Epithelial cell of prostate (primary cell): ENCODE results near the gene POMGNT1.

Experiments
- DNase-seq: peaks from one replicate; pipeline ENCODE4 v3.0.0-alpha.2; 2011; ENCODE audit warnings: low read depth, low spot score
- H3K27ac ChIP-seq: fragments of 450-650 bp; 2 replicates; pipeline ENCODE4 v1.5.1; 2017; ENCODE audit warnings: mild to moderate bottlenecking

The POMGNT1 gene

GRCh38 chr1:46184920-46185658 lies 13.1 kb downstream of the POMGNT1 start:
- peak overlapping the region; percentile 96 for H3K27ac ChIP-seq
- DNase-seq, result no peak

- peak overlapping the region; percentile 96 for H3K27ac ChIP-seq
- no peak for DNase-seq
These were observed 14.2 kb downstream of the POMGNT1 start for GRCh38 chr1:46183926-46184557.

DNA sequence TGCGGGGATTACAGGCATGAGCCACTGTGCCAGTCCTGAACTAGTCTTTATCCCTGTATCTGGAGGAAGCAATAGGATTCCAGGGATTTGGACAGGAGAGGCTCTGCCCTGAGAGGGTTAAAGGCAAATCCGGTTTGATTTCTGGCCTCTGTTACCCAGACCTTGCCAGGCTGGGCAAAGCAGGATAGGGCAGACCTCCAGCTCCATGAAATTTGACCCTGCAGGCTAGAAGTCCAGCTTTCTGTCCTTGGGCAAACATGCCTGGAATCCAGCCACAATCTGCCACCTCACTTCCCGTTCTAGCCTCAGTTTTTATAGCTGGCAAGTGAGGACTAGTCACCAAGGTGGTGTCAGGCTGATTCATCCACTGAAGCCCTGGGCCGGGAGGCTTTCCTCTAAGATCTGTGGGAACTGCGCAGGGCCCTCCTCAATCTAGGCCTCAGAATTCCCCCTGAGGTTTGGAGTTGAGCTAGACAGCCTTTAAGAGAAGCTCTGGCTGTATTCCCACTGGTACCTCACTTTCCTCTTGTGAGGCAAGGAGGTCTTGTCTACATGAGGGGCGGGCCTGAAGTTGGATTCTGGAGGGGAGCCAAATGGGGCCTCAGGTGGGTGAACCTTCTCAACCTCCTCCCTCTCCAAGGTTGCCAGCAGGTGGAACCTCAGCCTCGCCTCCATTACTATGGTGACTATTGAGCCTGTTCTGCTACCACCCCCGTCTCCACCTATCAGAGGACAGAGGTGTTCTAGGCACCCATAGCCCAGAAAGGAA lies 15.0 kb downstream of the POMGNT1 start:
- peak; percentile 97 for DNase-seq
- peak overlapping the region; percentile 96 for H3K27ac ChIP-seq

- DNase-seq, result peak; percentile 55
- H3K27ac ChIP-seq, result peak overlapping the region; percentile 96
These were observed 16.6 kb downstream of the POMGNT1 start for GRCh38 chr1:46181343-46182260.

- peak; percentile 64 for DNase-seq
- H3K27ac ChIP-seq, result peak overlapping the region; percentile 96
These were observed 18.1 kb downstream of the POMGNT1 start for GRCh38 chr1:46180082-46180616.

DNA sequence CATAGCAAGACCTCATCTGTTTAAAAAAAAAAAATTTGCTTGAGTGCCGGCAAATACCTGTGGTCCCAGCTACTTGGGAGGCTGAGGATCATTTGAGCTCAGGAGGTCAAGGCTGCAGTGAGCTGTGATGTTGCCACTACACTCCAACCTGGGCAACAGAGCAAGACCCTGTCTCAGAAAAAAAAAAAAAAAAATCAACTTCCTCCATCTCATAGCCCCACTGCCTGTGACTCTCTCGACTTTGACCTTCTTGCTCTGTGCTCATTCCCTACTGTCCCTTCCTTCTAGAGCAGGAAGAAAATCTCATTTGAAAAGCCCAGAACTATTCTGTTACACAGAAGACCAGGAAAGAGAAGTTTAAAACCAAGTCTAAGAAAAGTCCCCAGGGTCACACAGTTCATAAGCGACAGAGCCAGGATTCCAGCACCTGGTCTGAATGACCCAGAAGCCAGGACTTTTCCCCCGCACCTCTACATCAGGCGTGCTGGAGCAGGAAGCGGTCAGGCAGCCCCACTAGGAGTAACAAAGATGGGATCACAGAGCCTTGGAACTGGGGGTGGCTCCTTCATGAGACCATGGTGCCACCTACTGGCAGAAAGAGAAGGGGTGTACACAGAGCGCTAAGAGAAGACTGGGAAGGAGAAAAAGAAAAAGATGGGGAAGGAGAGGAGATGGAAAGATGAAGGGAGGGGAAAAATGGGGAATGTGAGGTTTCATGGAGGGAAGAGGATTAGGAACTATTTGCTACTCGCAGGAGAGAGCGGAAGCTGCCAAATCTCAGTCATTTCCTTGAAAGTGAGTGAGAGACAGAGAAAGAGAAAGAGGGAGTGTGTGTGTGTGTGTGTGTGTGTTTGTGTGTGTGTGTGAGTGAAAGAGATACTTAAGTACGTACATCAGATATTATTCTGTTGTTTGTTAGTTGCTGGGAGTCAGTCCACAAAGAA lies 18.8 kb downstream of the POMGNT1 start:
- DNase-seq, result peak; percentile 52
- H3K27ac ChIP-seq, result peak overlapping the region; percentile 96

DNA sequence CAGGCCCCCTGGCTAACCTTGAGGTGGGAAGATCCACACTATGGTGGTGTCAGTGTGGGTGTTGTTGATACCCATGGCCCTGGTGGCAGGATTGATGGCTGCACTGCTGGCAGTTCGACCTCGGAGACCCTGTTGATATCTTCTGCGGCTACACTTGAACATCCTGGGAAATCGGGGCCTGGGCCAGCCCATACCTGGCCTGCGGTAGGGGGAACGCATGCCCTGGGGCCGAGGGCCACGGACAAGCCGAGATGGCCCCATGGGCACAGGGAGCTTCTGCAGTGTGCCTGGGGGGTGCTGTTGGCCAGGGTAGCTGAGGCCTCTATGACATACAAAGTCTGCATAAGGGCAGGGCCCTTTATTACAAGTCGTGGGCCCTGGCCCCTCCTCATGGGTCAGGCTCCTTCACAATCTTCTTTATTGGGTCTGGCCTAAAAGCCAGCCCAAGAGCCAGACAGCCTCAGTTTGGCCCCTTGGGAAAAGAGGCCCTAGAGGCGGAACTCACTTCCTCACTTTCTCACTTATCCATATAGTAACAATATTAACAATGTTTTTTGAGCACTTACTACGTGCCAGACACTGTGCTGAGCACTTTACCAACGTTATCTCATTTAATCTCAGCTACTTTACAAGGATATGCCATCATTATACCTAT lies 21.9 kb downstream of the POMGNT1 start, which contains the start of gene P3R3URF:
P3R3URF (minus strand) TSS at position 278 of the 655 bp plus-strand sequence; CDS start at position 261, 17 bp downstream.
- H3K27ac ChIP-seq, result no peak within 1 kb of the TSS
- no peak for DNase-seq

DNA sequence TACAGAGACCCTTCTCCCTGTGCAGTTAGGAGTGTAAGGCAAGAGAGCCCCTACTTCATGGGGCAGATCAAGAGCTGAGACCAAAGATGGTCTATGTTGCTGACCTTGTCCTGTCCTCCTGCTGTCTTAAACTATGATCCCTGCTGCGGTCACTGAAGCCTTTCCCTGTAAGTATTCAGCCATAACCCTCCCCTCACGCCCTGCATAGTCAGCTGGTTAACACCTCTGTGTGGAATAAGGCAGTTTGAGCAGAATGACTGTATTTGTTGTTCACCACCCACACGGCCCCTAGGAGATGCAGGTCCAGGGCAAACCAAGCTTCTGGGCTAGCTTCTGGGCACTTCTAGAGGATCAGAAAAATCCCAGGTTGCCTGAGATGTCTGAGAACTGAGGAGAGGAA lies 23.0 kb downstream of the POMGNT1 start:
- no peak overlapping the region for H3K27ac ChIP-seq
- no peak for DNase-seq

DNA sequence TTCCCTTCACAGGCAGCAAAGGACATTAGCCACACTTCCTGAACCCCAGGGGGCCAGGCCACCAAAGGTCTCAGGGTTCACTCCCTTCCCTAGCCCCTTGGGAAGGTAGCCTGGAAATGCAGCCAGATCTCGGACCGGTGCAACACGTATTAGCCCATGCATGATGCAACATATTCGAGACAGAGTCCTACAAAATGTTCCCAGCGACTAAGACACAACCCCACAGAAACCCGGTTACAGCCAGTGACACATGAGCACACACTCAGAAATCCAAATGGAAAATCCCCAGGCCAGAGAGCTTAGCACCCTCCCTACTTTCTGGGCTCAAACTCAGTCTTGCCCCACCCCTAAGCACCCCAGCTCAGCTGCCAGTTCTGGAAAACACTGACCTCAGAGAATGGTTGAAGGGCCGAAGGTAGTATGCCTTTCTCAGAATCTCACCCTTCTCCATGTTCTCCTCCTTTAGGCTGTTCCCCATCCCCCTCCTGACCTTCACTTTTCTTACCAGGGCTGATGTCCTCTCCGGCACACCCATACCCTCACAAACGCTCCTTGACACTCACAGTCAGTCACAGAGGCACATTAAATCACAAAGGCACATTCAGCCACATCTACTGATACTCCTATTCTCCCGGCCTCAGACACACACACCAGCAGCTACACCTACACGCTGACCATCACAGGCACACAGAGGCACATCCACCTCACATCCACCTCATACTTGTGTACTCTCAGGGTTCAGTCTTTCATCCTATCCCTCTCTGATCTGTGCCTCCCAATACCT lies 23.6 kb downstream of the POMGNT1 start, which contains the start of gene TSPAN1:
TSPAN1 (plus strand) TSS at position 640 of the 784 bp plus-strand sequence. CDS start 6,021 bp downstream, outside the sequence.
- H3K27ac ChIP-seq, result peak within 1 kb of the TSS; percentile 24
- no peak for DNase-seq

- DNase-seq, result no peak
- no peak overlapping the region for H3K27ac ChIP-seq
These were observed 24.8 kb downstream of the POMGNT1 start for GRCh38 chr1:46173361-46173856.

- no peak overlapping the region for H3K27ac ChIP-seq
- no peak for DNase-seq
These were observed 25.9 kb downstream of the POMGNT1 start for GRCh38 chr1:46172321-46172720.

- no peak for DNase-seq
- H3K27ac ChIP-seq, result no peak overlapping the region
These were observed 26.4 kb downstream of the POMGNT1 start for GRCh38 chr1:46171871-46172270.

GRCh38 chr1:46171351-46171750 lies 26.9 kb downstream of the POMGNT1 start:
- DNase-seq, result no peak
- H3K27ac ChIP-seq, result no peak overlapping the region

DNA sequence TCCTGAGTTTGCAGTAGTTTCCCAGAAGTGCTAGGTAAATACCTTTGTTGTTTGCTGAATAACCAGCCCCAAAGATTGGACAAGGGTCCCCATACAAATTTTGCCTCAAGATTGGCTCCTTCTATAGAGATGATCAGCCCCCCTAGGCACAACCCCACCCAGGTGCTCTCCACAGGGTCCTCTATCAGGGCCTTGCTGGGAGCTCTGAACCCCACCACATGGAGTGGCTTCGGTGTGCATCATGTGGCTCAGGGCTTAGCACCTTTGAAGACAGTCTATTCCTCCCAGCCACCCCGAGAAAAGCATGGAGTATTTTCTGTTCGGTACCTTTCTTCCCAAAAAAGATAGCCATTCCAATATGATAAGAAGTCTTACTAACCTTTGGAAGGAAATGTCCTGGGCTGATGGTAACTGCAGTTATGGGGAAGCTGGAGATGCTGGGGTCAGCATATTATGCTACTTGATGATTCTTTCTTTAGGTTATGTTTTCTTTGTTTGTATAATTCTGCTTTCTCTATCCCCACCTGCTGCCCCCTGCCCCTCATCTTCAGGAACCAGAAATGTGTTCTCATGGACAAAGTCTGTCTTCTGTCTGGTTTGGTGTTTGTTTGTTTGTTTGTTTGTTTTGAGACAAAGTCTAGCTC lies 28.3 kb downstream of the POMGNT1 start:
- H3K27ac ChIP-seq, result no peak overlapping the region
- no peak for DNase-seq

GRCh38 chr1:46168477-46168876 lies 29.8 kb downstream of the POMGNT1 start:
- DNase-seq, result no peak
- H3K27ac ChIP-seq, result no peak overlapping the region
